Measurements from ENCODE around the gene CLECL1. TPM values are rescaled to one million over a fixed set of nuclear protein-coding genes. Genes with fewer than 3 reads are reported as not detected.

Gene CLECL1
- total and polyA plus RNA-seq, 9 of the 15 experiments (the other 6 are each of a cell fraction or from before 2014, with no cell fraction given), result 0.13 to 0.25 TPM; not detected in 7

DNA sequence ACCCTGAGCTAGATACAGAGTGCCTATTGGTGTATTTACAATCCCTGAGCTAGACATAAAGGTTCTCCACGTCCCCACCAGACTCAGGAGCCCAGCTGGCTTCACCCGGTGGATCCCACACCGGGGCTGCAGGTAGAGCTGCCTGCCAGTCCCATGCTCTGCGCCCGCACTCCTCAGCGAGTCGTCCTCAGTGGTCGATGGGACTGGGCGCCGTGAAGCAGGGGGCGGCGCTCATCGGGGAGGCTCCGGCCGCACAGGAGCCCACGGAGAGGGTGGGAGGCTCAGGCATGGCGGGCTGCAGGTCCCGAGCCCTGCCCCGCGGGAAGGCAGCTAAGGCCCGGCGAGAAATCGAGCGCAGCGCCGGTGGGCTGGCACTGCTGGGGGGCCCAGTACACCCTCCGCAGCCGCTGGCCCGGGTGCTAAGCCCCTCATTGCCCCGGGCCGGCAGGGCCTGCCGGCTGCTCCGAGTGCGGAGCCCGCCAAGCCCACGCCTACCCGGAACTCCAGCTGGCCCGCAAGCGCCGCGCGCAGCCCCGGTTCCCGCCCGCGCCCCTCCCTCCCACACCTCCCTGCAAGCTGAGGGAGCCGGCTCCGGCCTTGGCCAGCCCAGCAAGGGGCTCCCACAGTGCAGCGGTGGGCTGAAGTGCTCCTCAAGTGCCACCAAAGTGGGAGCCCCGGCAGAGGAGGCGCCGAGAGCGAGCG lies 6.7 kb upstream of the CLECL1 start (continued):
- TF ChIP-seq KDM4B (IDR thresholded peaks at IDR 0.05; ENCODE audit: borderline replicate concordance in 2 of 2, low read depth in 1 of 2) (peak in 1 of 2 experiments; percentile 63; a peak in 1 of 4 replicates), ZFX (CRISPR knock-in tag; IDR thresholded peaks at IDR 0.05) (peak; percentile 73), POLR2A (conservative IDR thresholded peaks at IDR 0.05) (0 out of 2 replicates have a peak, but pooled peaks have one; percentile 62), NRF1 (conservative IDR thresholded peaks at IDR 0.05 in 1 of 2, IDR thresholded peaks at IDR 0.05 in 1 of 2) (peak; percentile 78 to 81), GABPB1 (CRISPR knock-in tag; IDR thresholded peaks at IDR 0.05) (peak; percentile 47; the same call in 1 of the 2 replicates), ELF1 (tag; IDR thresholded peaks at IDR 0.05) (peak; percentile 44; the same call in 1 of the 2 replicates)
- TF ChIP-seq, protein P1, sequence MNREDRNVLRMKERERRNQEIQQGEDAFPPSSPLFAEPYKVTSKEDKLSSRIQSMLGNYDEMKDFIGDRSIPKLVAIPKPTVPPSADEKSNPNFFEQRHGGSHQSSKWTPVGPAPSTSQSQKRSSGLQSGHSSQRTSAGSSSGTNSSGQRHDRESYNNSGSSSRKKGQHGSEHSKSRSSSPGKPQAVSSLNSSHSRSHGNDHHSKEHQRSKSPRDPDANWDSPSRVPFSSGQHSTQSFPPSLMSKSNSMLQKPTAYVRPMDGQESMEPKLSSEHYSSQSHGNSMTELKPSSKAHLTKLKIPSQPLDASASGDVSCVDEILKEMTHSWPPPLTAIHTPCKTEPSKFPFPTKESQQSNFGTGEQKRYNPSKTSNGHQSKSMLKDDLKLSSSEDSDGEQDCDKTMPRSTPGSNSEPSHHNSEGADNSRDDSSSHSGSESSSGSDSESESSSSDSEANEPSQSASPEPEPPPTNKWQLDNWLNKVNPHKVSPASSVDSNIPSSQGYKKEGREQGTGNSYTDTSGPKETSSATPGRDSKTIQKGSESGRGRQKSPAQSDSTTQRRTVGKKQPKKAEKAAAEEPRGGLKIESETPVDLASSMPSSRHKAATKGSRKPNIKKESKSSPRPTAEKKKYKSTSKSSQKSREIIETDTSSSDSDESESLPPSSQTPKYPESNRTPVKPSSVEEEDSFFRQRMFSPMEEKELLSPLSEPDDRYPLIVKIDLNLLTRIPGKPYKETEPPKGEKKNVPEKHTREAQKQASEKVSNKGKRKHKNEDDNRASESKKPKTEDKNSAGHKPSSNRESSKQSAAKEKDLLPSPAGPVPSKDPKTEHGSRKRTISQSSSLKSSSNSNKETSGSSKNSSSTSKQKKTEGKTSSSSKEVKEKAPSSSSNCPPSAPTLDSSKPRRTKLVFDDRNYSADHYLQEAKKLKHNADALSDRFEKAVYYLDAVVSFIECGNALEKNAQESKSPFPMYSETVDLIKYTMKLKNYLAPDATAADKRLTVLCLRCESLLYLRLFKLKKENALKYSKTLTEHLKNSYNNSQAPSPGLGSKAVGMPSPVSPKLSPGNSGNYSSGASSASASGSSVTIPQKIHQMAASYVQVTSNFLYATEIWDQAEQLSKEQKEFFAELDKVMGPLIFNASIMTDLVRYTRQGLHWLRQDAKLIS (CRISPR knock-in tag; IDR thresholded peaks at IDR 0.05), result 0 out of 2 replicates have a peak, but pooled peaks have one; percentile 37
- TF ChIP-seq, protein P2, sequence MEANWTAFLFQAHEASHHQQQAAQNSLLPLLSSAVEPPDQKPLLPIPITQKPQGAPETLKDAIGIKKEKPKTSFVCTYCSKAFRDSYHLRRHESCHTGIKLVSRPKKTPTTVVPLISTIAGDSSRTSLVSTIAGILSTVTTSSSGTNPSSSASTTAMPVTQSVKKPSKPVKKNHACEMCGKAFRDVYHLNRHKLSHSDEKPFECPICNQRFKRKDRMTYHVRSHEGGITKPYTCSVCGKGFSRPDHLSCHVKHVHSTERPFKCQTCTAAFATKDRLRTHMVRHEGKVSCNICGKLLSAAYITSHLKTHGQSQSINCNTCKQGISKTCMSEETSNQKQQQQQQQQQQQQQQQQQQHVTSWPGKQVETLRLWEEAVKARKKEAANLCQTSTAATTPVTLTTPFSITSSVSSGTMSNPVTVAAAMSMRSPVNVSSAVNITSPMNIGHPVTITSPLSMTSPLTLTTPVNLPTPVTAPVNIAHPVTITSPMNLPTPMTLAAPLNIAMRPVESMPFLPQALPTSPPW (CRISPR knock-in tag; IDR thresholded peaks at IDR 0.05), result peak; percentile 80
